GM12878 (cell line): ENCODE measurements around the gene ERC2. TPM values are rescaled to one million over a fixed set of nuclear protein-coding genes. Genes with fewer than 3 reads are reported as not detected.

ENCODE experiments used
- ATAC-seq: fragments of 200-7000 bp; cut with Tn5 transposase; 3 replicates; pipeline ENCODE4 v1.9.1; 2020; ENCODE audit warnings: mild to moderate bottlenecking, moderate library complexity
- BruUV-seq: library from RNA; stranded (reverse); fragments of 400-500 nt; replicated peaks from 2 replicates; lab custom pipeline; 2021; lab: Mats Ljungman, UMichigan
- CTCF ChIA-PET: fragments of 300-600 bp; sonication (Branson Sonifier 250); formaldehyde crosslinking; extraction: SDS; loops from one replicate; lab custom pipeline; 2021; ENCODE audit warnings: inconsistent platforms; lab: Yijun Ruan, JAX
- POLR2A ChIA-PET: fragments of 350-600 bp; formaldehyde crosslinking; extraction: SDS; loops from one replicate; lab custom pipeline; 2021; ENCODE audit warnings: inconsistent platforms; lab: Charles Lee
- RAD21 ChIA-PET: fragments of 300-600 bp; sonication (Branson Sonifier 250); formaldehyde crosslinking; loops from one replicate; lab custom pipeline; 2023; ENCODE audit warnings: antibody characterized with exemption; ENCODE audit not compliant: unreplicated experiment; lab: Charles Lee
- SMC1A ChIA-PET: fragments of 300-600 bp; sonication (Branson Sonifier 250); formaldehyde crosslinking; loops from one replicate; lab custom pipeline; 2023; ENCODE audit not compliant: unreplicated experiment, uncharacterized antibody; lab: Charles Lee
- DNase-seq: peaks from one replicate; pipeline ENCODE4 v3.0.0-alpha.2; 2011; ENCODE audit warnings: low read depth, low spot score
- FAIRE-seq: peaks from 3 replicates; lab custom pipeline; 2011; peaks lifted over from hg19 to GRCh38; lab: Jason Lieb, UNC
- H2AFZ ChIP-seq: 2 replicates; pipeline ENCODE4 v1.6.0; 2011; ENCODE audit warnings: low read depth, low read length, control low read depth; ENCODE audit not compliant: control insufficient read depth
- H3K27ac ChIP-seq: 2 replicates; pipeline ENCODE4 v1.5.1; 2011; ENCODE audit warnings: control low read depth; ENCODE audit not compliant: control insufficient read depth, insufficient read depth
- H3K27me3 ChIP-seq, 2 experiments: replicated peaks in 1 of 2; 2 replicates each; pipeline versions ENCODE4 v1.6.0 to v1.6.1; 2011; ENCODE audit warnings: low read length in 1 of 2; ENCODE audit not compliant: control insufficient read depth in 2 of 2, insufficient read depth in 2 of 2
- H3K36me3 ChIP-seq, 2 experiments: 2 replicates each; pipeline ENCODE4 v1.5.1; 2011; ENCODE audit warnings: low read length in 1 of 2; ENCODE audit not compliant: control insufficient read depth in 2 of 2, insufficient read depth in 2 of 2
- H3K4me1 ChIP-seq: 2 replicates; pipeline ENCODE4 v1.6.1; 2011; ENCODE audit warnings: mild to moderate bottlenecking, low read length, moderate library complexity, mixed read lengths; ENCODE audit not compliant: control insufficient read depth, insufficient read depth
- H3K4me2 ChIP-seq: 2 replicates; pipeline ENCODE4 v1.6.0; 2011; ENCODE audit warnings: control low read depth; ENCODE audit not compliant: control insufficient read depth, insufficient read depth
- H3K4me3 ChIP-seq: fragments of 200-600 bp; sonication (generic); 2 replicates; pipeline ENCODE4 v1.5.1; 2016
- H3K79me2 ChIP-seq: 2 replicates; pipeline ENCODE4 v1.6.0; 2011; ENCODE audit warnings: low read length; ENCODE audit not compliant: control insufficient read depth, insufficient read depth
- H3K9ac ChIP-seq: 2 replicates; pipeline ENCODE4 v1.8.0; 2011; ENCODE audit warnings: low read length, control low read depth, mixed read lengths; ENCODE audit not compliant: control insufficient read depth, insufficient read depth
- H3K9me3 ChIP-seq: replicated peaks from 3 replicates; pipeline ENCODE4 v1.5.1; 2011; ENCODE audit warnings: mild to moderate bottlenecking, low read length; ENCODE audit not compliant: control insufficient read depth, insufficient read depth
- H4K20me1 ChIP-seq: 2 replicates; pipeline ENCODE4 v1.6.0; 2011; ENCODE audit not compliant: control insufficient read depth, insufficient read depth
- BCL11A ChIP-seq: IDR thresholded peaks from 2 replicates; pipeline ENCODE4 v1.6.1; 2011; ENCODE audit warnings: low read depth, low read length
- CBX3 ChIP-seq: fragments of 200-600 bp; sonication (generic); IDR thresholded peaks from 2 replicates; pipeline ENCODE4 v1.6.1; 2016; ENCODE audit warnings: low read depth, borderline replicate concordance
- HDAC2 ChIP-seq: fragments of 200-600 bp; sonication (generic); IDR thresholded peaks from 2 replicates; pipeline ENCODE4 v1.6.1; 2017
- IKZF1 ChIP-seq: fragments of 450-650 bp; conservative IDR thresholded peaks from 2 replicates; pipeline ENCODE4 v1.6.1; 2017; ENCODE audit warnings: antibody characterized with exemption, mild to moderate bottlenecking
- IKZF2 ChIP-seq, 2 experiments: fragments of 450-650 bp; IDR thresholded peaks; 2 replicates each; pipeline ENCODE4 v1.6.1; 2017; ENCODE audit warnings: mild to moderate bottlenecking in 2 of 2, moderate library complexity in 2 of 2
- NR2F1 ChIP-seq: fragments of 450-650 bp; conservative IDR thresholded peaks from 2 replicates; pipeline ENCODE4 v1.6.1; 2017; ENCODE audit warnings: mild to moderate bottlenecking
- POU2F2 ChIP-seq: IDR thresholded peaks from 3 replicates; pipeline ENCODE4 v1.6.1; 2011; ENCODE audit warnings: low read depth, mild to moderate bottlenecking, low read length, borderline replicate concordance
- SP1 ChIP-seq: IDR thresholded peaks from one replicate; pipeline ENCODE4 v1.6.1; 2011; ENCODE audit warnings: low read depth, low read length
- ZNF217 ChIP-seq: fragments of 450-650 bp; IDR thresholded peaks from 2 replicates; pipeline ENCODE4 v1.6.1; 2017; ENCODE audit warnings: antibody characterized with exemption, mild to moderate bottlenecking
- WGBS: methylation state at CpG from one replicate; pipeline ENCODE4 v1.1.6; 2016; ENCODE audit warnings: low lambda C conversion rate; ENCODE audit not compliant: insufficient replicate concordance, insufficient coverage; ENCODE audit errors: missing lambda C conversion rate; 5-methylcytosine and 5-hydroxymethylcytosine counted together
- in situ Hi-C: fragments of 300-500 bp; cut with MboI; formaldehyde crosslinking; loops from 9 replicates; pipeline ENCODE4 v1.14.3; 2018; ENCODE audit warnings: mixed read lengths
- intact Hi-C: fragments of 100-400 bp; cut with micrococcal nuclease; formaldehyde crosslinking; loops from one replicate; pipeline ENCODE4 v1.14.2; 2022; ENCODE audit not compliant: unreplicated experiment
- polyA plus RNA-seq, 11 experiments: library from polyadenylated mRNA; depleted of rRNA in 4 of 11; unstranded in 6 of 11; stranded (reverse) in 5 of 11; fragments of >200 nt; fragmentation: Nextera tagmentation in 4 of 11; fragmentation: Illumina TruSeq in 1 of 11; extraction: Ambion mirVana in 4 of 11; extraction: Trizol in 1 of 11; gene quantifications; 1 replicate in 1 of 11; 2 replicates in 10 of 11; pipeline versions ENCODE4 v1.2.1 to v1.2.3, GENCODE V29; 2011 to 2016; ENCODE audit warnings: inconsistent platforms in 2 of 11, missing spikeins in 2 of 11, low read depth in 1 of 11
- total RNA-seq, 4 experiments: library from RNA; depleted of rRNA in 3 of 4; stranded (reverse); fragments of >200 nt in 3 of 4; fragmentation: Illumina TruSeq in 1 of 4; extraction: Trizol in 1 of 4; gene quantifications; 2 replicates each; pipeline versions ENCODE4 v1.2.1 to v1.2.3, GENCODE V29; 2013 to 2021
- TF ChIP-seq, protein P1 (sequence below): fragments of 150-350 bp; IDR thresholded peaks from 2 replicates; pipeline ENCODE4 v1.6.1; 2016; ENCODE audit warnings: low read depth, low read length
- TF ChIP-seq, protein P2 (sequence below): fragments of 450-650 bp; IDR thresholded peaks from 2 replicates; pipeline ENCODE4 v1.6.1; 2018; ENCODE audit warnings: mild to moderate bottlenecking, low read depth, moderate library complexity; ENCODE audit not compliant: partially characterized antibody
- TF ChIP-seq, protein P3 (sequence below): IDR thresholded peaks from 2 replicates; pipeline ENCODE4 v1.6.1; 2012; ENCODE audit warnings: low read depth, low read length, improper control_type of control experiment
- TF ChIP-seq, protein P4 (sequence below): fragments of 450-650 bp; IDR thresholded peaks from 2 replicates; pipeline ENCODE4 v1.6.1; 2016; ENCODE audit warnings: mild to moderate bottlenecking

Gene ERC2
- total and polyA plus RNA-seq, 10 of the 15 experiments (the other 5 are each of a cell fraction or from before 2014, with no cell fraction given): 0.06 to 1.4 (median 0.12) TPM; not detected in 3

DNA sequence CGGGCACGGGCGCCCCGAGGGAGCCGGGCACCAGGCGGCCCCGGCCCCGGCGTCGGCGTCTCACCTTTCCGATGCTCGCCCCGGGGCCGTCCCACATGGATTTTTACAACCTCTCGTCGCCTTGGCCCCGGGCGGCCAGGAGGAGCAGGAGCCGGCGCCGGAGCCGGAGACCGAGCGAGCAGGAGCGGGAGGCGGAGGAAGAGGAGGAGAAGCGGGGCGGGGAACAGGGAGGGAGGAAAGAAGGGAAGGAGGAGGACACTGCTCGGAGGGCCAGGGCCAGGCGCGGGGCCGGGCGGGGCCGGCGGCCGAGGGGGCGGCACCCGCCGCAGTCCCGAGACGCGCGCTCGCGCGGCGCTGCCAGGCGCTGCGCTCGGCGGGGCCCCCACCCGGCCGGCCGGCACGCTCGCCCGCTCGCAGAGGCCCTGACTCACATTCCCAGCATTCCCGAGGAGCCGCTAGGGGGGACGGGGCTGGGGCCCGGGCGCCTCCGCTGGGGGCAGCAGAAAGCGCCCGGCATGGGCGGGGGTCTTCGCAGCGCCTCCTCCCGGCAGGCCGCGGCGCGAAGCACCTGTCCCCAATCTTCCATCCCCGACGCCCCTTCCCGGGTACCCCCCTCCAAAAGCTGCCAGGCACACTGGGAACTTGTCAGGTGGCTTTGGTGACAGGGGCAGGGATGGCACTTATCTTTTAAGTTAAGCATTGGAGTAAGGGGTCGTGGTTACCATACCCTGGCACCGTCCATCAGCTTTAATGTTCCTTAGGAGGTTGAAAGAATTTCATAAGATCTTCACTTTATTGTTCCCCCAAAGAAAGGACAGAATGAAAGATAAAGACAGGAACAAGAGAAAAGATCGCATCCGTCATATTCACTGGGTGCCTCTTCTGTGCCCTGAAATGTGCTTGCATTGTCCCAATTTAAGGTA is at the start of gene ERC2 (continued):
- TF ChIP-seq, protein P1, sequence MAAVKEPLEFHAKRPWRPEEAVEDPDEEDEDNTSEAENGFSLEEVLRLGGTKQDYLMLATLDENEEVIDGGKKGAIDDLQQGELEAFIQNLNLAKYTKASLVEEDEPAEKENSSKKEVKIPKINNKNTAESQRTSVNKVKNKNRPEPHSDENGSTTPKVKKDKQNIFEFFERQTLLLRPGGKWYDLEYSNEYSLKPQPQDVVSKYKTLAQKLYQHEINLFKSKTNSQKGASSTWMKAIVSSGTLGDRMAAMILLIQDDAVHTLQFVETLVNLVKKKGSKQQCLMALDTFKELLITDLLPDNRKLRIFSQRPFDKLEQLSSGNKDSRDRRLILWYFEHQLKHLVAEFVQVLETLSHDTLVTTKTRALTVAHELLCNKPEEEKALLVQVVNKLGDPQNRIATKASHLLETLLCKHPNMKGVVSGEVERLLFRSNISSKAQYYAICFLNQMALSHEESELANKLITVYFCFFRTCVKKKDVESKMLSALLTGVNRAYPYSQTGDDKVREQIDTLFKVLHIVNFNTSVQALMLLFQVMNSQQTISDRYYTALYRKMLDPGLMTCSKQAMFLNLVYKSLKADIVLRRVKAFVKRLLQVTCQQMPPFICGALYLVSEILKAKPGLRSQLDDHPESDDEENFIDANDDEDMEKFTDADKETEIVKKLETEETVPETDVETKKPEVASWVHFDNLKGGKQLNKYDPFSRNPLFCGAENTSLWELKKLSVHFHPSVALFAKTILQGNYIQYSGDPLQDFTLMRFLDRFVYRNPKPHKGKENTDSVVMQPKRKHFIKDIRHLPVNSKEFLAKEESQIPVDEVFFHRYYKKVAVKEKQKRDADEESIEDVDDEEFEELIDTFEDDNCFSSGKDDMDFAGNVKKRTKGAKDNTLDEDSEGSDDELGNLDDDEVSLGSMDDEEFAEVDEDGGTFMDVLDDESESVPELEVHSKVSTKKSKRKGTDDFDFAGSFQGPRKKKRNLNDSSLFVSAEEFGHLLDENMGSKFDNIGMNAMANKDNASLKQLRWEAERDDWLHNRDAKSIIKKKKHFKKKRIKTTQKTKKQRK: no peak
- TF ChIP-seq HDAC2: no peak
- TF ChIP-seq, all 136 proteins: peak for 0

DNA sequence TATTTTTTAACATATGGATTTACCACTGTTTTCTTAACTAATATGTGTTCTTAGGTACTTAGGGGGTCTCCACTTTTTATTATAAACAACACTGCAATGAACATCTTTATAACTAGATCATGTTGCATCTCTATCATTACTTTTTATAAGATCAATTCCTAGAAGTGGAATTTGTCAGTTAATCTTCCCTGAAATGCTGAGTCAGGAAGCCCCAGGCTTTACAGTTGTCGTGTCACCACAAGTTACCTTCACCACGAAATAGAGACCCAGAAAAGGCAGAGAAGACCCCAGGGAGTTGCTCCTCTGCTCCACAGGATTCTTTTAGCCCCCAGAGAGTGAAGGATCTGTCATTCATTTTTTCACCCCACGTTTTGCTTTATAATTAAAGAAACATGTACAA is 34.5 kb upstream of the ERC2 start:
- FAIRE-seq: no peak
- Histone ChIP-seq H3K79me2 (no peaks in the 10 kb centered on the region), H3K27me3 (no peaks in the 10 kb centered on the region), H3K4me3 (no peak overlapping the region), H3K9me3 (no peaks in the 10 kb centered on the region), H3K27ac (no peak overlapping the region), H2AFZ (no peak overlapping the region), H3K9ac (no peak overlapping the region), H3K4me1 (no peaks in the 10 kb centered on the region), H4K20me1 (no peaks in the 10 kb centered on the region), H3K36me3 (no peaks in the 10 kb centered on the region), H3K4me2 (no peak overlapping the region)
- in situ Hi-C loops (no loop called here), intact Hi-C loops (no loop called here)
- ChIA-PET POLR2A (no interaction called here), CTCF (no interaction called here), SMC1A (no interaction called here), RAD21 (no interaction called here)
- WGBS: 12% methylated on average over 3 of the region's 3 CpGs
- TF ChIP-seq IKZF2 (IDR thresholded peaks at IDR 0.05): no peak
- TF ChIP-seq, protein P2, sequence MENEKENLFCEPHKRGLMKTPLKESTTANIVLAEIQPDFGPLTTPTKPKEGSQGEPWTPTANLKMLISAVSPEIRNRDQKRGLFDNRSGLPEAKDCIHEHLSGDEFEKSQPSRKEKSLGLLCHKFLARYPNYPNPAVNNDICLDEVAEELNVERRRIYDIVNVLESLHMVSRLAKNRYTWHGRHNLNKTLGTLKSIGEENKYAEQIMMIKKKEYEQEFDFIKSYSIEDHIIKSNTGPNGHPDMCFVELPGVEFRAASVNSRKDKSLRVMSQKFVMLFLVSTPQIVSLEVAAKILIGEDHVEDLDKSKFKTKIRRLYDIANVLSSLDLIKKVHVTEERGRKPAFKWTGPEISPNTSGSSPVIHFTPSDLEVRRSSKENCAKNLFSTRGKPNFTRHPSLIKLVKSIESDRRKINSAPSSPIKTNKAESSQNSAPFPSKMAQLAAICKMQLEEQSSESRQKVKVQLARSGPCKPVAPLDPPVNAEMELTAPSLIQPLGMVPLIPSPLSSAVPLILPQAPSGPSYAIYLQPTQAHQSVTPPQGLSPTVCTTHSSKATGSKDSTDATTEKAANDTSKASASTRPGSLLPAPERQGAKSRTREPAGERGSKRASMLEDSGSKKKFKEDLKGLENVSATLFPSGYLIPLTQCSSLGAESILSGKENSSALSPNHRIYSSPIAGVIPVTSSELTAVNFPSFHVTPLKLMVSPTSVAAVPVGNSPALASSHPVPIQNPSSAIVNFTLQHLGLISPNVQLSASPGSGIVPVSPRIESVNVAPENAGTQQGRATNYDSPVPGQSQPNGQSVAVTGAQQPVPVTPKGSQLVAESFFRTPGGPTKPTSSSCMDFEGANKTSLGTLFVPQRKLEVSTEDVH: no peak
- TF ChIP-seq, protein P3, sequence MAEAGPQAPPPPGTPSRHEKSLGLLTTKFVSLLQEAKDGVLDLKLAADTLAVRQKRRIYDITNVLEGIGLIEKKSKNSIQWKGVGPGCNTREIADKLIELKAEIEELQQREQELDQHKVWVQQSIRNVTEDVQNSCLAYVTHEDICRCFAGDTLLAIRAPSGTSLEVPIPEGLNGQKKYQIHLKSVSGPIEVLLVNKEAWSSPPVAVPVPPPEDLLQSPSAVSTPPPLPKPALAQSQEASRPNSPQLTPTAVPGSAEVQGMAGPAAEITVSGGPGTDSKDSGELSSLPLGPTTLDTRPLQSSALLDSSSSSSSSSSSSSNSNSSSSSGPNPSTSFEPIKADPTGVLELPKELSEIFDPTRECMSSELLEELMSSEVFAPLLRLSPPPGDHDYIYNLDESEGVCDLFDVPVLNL: no peak
- TF ChIP-seq SP1: no peak
- no peak for TF ChIP-seq POU2F2
- no peak for TF ChIP-seq ZNF217
- TF ChIP-seq NR2F1: no peak
- no peak for TF ChIP-seq CBX3
- TF ChIP-seq, protein P4, sequence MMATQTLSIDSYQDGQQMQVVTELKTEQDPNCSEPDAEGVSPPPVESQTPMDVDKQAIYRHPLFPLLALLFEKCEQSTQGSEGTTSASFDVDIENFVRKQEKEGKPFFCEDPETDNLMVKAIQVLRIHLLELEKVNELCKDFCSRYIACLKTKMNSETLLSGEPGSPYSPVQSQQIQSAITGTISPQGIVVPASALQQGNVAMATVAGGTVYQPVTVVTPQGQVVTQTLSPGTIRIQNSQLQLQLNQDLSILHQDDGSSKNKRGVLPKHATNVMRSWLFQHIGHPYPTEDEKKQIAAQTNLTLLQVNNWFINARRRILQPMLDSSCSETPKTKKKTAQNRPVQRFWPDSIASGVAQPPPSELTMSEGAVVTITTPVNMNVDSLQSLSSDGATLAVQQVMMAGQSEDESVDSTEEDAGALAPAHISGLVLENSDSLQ: no peak
- TF ChIP-seq IKZF1: no peak
- no peak for TF ChIP-seq BCL11A
- no peak for DNase-seq
- ATAC-seq: no peak
- no TSS peak for BruUV-seq
